ENCODE measurements around the gene HS3ST1.

The HS3ST1 gene

DNA sequence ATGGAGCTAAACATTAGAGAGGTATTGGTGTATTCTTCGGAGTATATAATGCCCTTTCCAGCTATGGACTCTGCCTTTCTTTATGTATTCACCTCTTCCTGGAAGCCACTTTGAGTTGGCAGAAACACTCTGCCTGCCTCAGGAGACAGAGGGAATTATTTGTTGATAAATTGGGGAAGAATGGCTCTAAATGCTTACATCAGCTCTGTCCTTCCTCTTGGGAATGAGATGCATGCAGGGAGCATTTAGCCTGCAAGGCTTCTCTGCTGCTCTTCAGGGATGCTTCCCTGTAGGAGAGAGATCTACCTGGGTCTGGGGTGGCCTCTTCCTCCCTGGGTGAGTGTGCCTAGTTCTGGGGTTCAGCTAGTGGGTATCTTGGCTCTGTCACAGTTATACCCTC lies 6.9 kb upstream of the HS3ST1 start:
- no peak for DNase-seq (ENCODE audit: extremely low read depth in 1 of 2, low read depth in 1 of 2)

DNA sequence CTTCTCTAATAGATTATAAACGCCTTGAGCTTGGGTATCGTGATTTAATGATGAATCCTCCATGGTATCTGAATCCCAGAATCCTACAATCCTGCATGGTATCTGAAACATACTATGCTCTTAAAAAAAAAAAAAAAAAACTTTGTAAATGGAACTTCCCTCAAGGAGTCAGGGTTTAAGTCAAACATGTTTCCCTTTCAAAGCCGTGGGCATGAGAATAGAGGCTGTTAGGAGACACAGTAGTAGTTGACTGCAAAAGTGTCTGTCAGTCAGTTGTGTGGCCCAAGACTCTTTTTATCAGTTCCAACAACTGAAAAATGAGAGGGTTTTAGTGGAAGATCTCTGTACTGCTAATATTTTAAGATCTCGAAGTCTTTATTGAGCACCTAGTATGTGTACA lies 2.4 kb upstream of the HS3ST1 start:
- DNase-seq (ENCODE audit: extremely low read depth in 1 of 2, low read depth in 1 of 2), result no peak

DNA sequence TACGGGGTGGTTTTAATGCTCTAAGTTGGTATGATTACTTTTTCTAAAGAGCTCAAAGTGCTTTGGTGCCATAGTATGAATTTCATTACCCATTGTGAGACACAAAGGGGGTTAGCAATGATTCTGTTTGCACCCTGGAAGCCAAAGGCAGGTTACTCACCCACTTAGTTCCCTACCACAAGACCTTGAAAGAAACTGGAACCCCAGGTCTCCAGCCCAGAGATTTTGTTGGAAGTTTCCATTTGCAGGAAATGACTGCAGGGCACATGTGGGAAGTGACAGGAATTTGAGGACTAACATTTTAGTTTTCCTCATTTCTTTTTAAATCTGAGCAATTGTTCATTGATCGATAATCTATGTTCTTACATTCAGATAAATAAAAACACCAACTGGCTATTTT lies 1.8 kb upstream of the HS3ST1 start:
- no peak for DNase-seq (ENCODE audit: extremely low read depth in 1 of 2, low read depth in 1 of 2)

- DNase-seq (ENCODE audit: extremely low read depth in 1 of 2, low read depth in 1 of 2), result no peak
Measured at GRCh38 chr4:11429699-11430045, 978 bp upstream of the HS3ST1 start.

DNA sequence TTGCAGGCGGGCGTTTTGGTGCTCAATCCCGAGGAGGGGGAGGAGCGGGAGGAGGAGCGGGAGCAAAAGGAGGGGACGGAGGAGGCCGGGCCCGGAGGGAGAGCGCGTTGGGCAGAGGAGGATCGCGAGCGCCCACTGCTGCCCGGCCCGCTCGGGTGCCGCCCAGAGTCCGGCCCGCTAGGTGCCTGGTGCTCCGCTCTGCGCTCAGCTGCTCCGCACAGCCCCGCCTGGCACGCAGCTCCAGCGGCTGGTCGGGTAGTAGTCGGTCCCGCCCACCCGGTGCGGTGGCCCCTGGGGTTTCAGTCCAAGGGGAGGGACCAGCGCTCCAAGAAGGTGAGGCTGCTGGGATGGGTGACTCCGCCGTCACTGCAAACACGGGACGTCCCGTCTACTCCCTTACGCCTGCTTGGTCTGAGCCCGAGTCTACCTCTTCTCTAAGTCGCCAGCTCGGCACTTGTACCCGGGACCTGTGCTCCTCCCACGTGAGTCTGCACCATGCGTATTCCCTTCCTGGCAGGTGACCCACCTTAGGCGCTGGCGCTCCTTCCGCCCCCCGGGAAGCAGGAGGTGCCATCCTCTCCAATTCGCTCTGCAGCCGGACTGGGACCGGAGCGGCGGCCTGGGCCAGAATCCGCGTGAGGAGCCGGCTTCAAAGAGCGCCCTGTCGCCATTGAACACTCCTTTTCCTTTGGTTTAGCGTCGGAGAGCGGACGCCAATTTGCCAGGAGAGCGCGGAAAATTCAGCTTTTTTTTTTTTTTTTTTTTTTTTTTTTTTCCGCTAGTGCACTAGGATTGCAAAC lies 405 bp upstream of the HS3ST1 start:
- DNase-seq (ENCODE audit: extremely low read depth in 1 of 2, low read depth in 1 of 2), result peak; percentile 20 to 21

GRCh38 chr4:11427121-11427996 lies 1.3 kb downstream of the HS3ST1 start:
- no peak for DNase-seq (ENCODE audit: extremely low read depth in 1 of 2, low read depth in 1 of 2)

- no peak for DNase-seq (ENCODE audit: extremely low read depth in 1 of 2, low read depth in 1 of 2)
Measured at GRCh38 chr4:11426731-11427120, 2.0 kb downstream of the HS3ST1 start.

- no peak for DNase-seq (ENCODE audit: extremely low read depth in 1 of 2, low read depth in 1 of 2)
Measured at GRCh38 chr4:11426003-11426402, 2.7 kb downstream of the HS3ST1 start.

DNA sequence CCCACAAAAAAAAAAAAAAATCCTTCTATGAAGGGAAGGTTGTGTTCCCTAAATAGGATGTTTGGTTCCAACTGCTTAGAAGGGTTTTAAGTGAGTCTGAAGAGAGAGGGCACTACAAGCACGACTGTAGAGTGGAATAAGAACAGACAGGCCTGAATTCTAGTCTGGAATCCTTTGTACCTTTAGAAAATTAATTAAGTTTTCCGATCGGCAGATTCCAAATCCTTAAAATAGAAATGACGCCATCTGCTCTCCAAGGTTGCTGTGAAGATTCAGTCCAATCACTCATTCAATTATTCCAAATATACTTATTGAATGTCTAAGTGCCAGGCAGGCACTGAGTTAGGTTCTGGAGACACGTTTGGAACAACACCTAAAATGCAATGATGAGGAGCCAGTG lies 3.8 kb downstream of the HS3ST1 start:
- DNase-seq (ENCODE audit: extremely low read depth in 1 of 2, low read depth in 1 of 2), result no peak

DNA sequence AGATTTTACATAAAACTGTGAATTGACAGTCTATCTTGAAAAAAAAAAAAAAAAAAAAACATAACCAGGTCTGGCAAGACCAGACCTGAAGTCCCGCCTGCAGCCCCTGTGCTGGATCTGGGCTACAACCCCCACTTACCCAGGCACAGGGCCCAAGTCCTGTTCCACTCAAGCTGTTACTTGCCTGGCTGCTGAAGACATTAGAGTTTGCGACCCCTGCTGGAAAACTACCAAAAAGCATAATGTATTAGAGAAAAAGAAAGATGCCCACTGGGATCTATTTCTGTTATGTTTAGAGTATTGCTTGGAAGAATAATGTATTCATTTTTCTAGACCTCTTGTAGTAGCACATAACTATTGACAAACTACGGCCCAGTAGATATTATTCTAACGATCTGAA lies 4.7 kb downstream of the HS3ST1 start:
- DNase-seq (ENCODE audit: extremely low read depth in 1 of 2, low read depth in 1 of 2), result no peak

DNA sequence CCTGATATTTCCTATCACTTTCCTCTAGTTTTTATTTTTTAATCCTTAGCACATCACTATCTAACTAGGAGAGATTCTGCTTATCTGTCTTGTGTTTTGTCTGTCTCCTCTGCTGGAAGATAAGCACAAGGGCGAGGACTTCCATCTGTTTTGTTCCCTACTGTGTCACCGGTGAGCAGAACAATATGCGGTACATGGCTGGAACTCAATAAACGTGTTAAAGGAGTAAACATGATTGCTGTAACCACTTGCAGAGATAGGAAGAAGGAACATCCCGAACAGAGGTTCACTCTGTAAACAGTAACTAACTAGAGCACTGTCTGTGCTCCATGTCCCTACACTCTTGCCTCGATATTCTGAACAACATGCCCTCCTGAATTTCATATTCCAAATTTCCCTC lies 5.2 kb downstream of the HS3ST1 start:
- DNase-seq (ENCODE audit: extremely low read depth in 1 of 2, low read depth in 1 of 2), result no peak

DNA sequence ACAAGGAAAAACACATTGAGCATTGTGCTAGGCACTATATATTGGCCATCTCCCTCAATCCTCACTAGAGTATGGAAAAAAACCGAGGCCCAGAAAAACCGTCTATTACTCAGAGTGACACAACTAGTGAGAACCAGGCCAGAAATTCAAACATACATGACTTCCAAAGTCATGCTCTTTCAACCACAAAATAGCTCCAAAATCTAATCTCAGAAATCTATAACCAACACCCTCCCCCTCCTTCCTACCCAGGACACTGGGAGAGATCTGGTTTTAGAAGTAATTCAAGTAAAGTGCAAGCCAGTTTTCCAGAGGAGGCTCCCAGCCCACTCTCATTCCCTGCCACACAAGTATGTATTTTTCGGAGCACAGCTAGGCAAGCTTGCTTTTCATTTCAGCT lies 7.6 kb downstream of the HS3ST1 start:
- no peak for DNase-seq (ENCODE audit: extremely low read depth in 1 of 2, low read depth in 1 of 2)

- DNase-seq (ENCODE audit: extremely low read depth in 1 of 2, low read depth in 1 of 2), result no peak
Measured at GRCh38 chr4:11420327-11420726, 8.4 kb downstream of the HS3ST1 start.

- no peak for DNase-seq (ENCODE audit: extremely low read depth in 1 of 2, low read depth in 1 of 2)
Measured at GRCh38 chr4:11418610-11419009, 10.1 kb downstream of the HS3ST1 start.

DNA sequence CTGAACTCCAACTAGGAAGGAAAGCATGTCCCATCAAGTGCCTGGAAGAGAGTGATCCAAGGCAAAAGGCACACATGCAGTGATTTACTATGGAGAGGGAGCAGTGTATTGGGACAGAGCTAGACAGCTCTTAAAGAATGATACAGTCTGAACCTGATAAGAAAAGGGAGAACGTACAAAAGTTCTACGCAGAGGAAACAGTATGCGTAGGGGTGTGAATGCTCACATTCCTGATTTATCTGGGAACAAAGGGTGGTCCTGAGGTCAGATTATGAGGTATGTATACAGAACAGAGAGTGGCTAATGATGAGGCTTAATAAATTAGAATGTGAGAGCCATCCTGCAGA lies 12.0 kb downstream of the HS3ST1 start:
- no peak for DNase-seq (ENCODE audit: extremely low read depth in 1 of 2, low read depth in 1 of 2)

DNA sequence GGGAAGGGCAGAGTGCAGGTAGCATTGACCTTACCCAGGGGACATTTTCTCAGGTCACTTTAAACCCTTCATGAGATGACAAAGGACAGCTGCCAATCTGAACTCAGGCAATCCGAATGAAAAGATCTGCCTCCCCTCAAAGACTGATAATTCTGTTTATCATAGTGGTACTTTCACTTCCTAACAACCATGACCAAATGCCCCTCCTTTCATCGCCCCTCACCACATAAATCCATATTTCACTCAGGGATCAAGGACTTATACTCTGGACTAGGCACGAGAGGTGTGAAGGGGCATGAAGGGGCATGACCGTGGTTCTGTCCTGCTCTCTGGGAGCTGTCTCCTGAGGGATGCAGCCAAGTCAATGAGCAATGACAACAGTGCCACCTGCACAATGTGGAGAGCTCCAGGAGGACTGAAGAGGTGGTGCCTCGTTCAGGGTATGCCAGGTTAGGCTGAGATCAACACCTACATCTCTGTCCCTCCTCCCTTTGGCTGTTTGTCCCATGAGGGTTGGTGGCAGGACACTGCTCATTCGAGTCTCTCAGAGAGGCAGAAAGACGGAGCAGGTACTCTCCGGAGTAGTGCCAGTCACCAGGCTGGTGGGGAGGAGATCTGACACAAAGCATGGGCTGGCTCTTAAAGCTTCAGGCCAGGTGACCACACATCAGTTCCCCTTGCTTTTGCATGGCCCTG lies 12.5 kb downstream of the HS3ST1 start:
- no peak for DNase-seq (ENCODE audit: extremely low read depth in 1 of 2, low read depth in 1 of 2)

- DNase-seq (ENCODE audit: extremely low read depth in 1 of 2, low read depth in 1 of 2), result no peak
Measured at GRCh38 chr4:11415409-11416070, 13.2 kb downstream of the HS3ST1 start.

GRCh38 chr4:11412211-11412610 lies 16.5 kb downstream of the HS3ST1 start:
- no peak for DNase-seq (ENCODE audit: extremely low read depth in 1 of 2, low read depth in 1 of 2)

GRCh38 chr4:11409632-11410031 lies 19.1 kb downstream of the HS3ST1 start:
- no peak for DNase-seq (ENCODE audit: extremely low read depth in 1 of 2, low read depth in 1 of 2)

GRCh38 chr4:11408233-11408967 lies 20.3 kb downstream of the HS3ST1 start:
- no peak for DNase-seq (ENCODE audit: extremely low read depth in 1 of 2, low read depth in 1 of 2)

DNA sequence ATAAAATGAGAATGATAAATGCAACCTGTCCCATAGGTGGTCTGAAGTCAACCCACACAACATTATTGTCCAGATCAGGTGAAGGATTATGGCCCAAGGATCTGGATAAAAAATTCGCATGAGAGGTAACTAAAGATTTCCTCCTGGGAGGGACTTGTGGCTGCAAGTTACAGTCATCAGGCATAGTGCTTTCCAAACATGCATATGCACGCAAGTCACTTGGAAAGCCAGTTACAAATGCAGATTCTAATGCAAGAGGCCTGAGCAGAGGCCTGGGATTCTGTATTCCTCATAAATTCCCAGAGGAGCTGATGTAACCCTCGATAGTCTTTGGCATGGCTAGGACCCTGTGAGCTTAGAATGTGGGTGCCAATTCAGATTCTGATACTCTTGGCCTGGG lies 21.1 kb downstream of the HS3ST1 start:
- DNase-seq (ENCODE audit: extremely low read depth in 1 of 2, low read depth in 1 of 2), result no peak

Measured in stimulated activated CD8-positive, alpha-beta memory T cell treated with anti-CD3 and anti-CD28 coated beads, Interleukin-7, amount 100 ng/mL, for 48 hours (primary cell).